ENCODE measurements around the gene SNX33.

SNX33 gene

GRCh38 chr15:75620058-75620820 is 27.5 kb upstream of the SNX33 start:
- no peak overlapping the region for H3K4me3 ChIP-seq (ENCODE audit: low read depth, low read length, poor library complexity, severe bottlenecking)
- H3K27me3 ChIP-seq (ENCODE audit: insufficient read depth, low read length), result no peaks in the 10 kb centered on the region
- no peaks in the 10 kb centered on the region for H3K9me2 ChIP-seq (ENCODE audit: low read depth, low read length)
- peaks cover 50% of the 10 kb centered on the region for H3K36me3 ChIP-seq (ENCODE audit: insufficient read depth, low read length)
- no peak overlapping the region for H3K27ac ChIP-seq (ENCODE audit: low read depth, low read length, poor library complexity, severe bottlenecking)
- H2AFZ ChIP-seq (ENCODE audit: low read length), result no peak overlapping the region
- no peaks in the 10 kb centered on the region for H4K20me1 ChIP-seq (ENCODE audit: insufficient read depth, low read length)
- H3K9ac ChIP-seq (ENCODE audit: low read length), result no peak overlapping the region
- peaks cover 8% of the 10 kb centered on the region for H3K4me1 ChIP-seq (ENCODE audit: insufficient read depth, low read length, severe bottlenecking)
- H3K9me3 ChIP-seq (ENCODE audit: low read length), result no peaks in the 10 kb centered on the region
- H3K4me2 ChIP-seq (ENCODE audit: low read length), result no peak overlapping the region
- H3F3A ChIP-seq (ENCODE audit: insufficient read depth, low read length), result no peaks in the 10 kb centered on the region
- H3K79me2 ChIP-seq (ENCODE audit: insufficient read depth, low read length), result no peaks in the 10 kb centered on the region
- TF ChIP-seq CTCF (IDR thresholded peaks at IDR 0.05; ENCODE audit: low read length), result no peak
- no peak for TF ChIP-seq EZH2 (IDR thresholded peaks at IDR 0.05; ENCODE audit: borderline replicate concordance, low read length)

GRCh38 chr15:75620841-75621391 is 26.8 kb upstream of the SNX33 start:
- Histone ChIP-seq H3K27me3 (ENCODE audit: insufficient read depth, low read length) (no peaks in the 10 kb centered on the region), H4K20me1 (ENCODE audit: insufficient read depth, low read length) (no peaks in the 10 kb centered on the region), H3K9me3 (ENCODE audit: low read length) (no peaks in the 10 kb centered on the region), H3K4me1 (ENCODE audit: insufficient read depth, low read length, severe bottlenecking) (peaks cover 9% of the 10 kb centered on the region), H3F3A (ENCODE audit: insufficient read depth, low read length) (no peaks in the 10 kb centered on the region), H3K4me2 (ENCODE audit: low read length) (no peak overlapping the region), H3K4me3 (ENCODE audit: low read depth, low read length, poor library complexity, severe bottlenecking) (no peak overlapping the region), H2AFZ (ENCODE audit: low read length) (no peak overlapping the region), H3K79me2 (ENCODE audit: insufficient read depth, low read length) (no peaks in the 10 kb centered on the region), H3K27ac (ENCODE audit: low read depth, low read length, poor library complexity, severe bottlenecking) (no peak overlapping the region), H3K9ac (ENCODE audit: low read length) (no peak overlapping the region), H3K36me3 (ENCODE audit: insufficient read depth, low read length) (peaks cover 45% of the 10 kb centered on the region), H3K9me2 (ENCODE audit: low read depth, low read length) (no peaks in the 10 kb centered on the region)
- TF ChIP-seq EZH2 (IDR thresholded peaks at IDR 0.05; ENCODE audit: borderline replicate concordance, low read length) (no peak), CTCF (IDR thresholded peaks at IDR 0.05; ENCODE audit: low read length) (no peak)

GRCh38 chr15:75622505-75622904 is 25.2 kb upstream of the SNX33 start:
- H3F3A ChIP-seq (ENCODE audit: insufficient read depth, low read length), result no peaks in the 10 kb centered on the region
- H3K36me3 ChIP-seq (ENCODE audit: insufficient read depth, low read length), result peaks cover 30% of the 10 kb centered on the region; the same call in 1 of the 2 replicates
- no peak overlapping the region for H3K4me3 ChIP-seq (ENCODE audit: low read depth, low read length, poor library complexity, severe bottlenecking)
- no peak overlapping the region for H3K27ac ChIP-seq (ENCODE audit: low read depth, low read length, poor library complexity, severe bottlenecking)
- no peaks in the 10 kb centered on the region for H4K20me1 ChIP-seq (ENCODE audit: insufficient read depth, low read length)
- no peak overlapping the region for H2AFZ ChIP-seq (ENCODE audit: low read length)
- no peak for TF ChIP-seq CTCF (IDR thresholded peaks at IDR 0.05; ENCODE audit: low read length)
- no peak for TF ChIP-seq EZH2 (IDR thresholded peaks at IDR 0.05; ENCODE audit: borderline replicate concordance, low read length)
- H3K9me2 ChIP-seq (ENCODE audit: low read depth, low read length), result no peaks in the 10 kb centered on the region
- no peaks in the 10 kb centered on the region for H3K79me2 ChIP-seq (ENCODE audit: insufficient read depth, low read length)
- H3K4me2 ChIP-seq (ENCODE audit: low read length), result no peak overlapping the region
- no peaks in the 10 kb centered on the region for H3K9me3 ChIP-seq (ENCODE audit: low read length)
- H3K4me1 ChIP-seq (ENCODE audit: insufficient read depth, low read length, severe bottlenecking), result peaks cover 23% of the 10 kb centered on the region
- H3K27me3 ChIP-seq (ENCODE audit: insufficient read depth, low read length), result no peaks in the 10 kb centered on the region
- no peak overlapping the region for H3K9ac ChIP-seq (ENCODE audit: low read length)

All from OCI-LY1 (cell line).